ENCODE measurements around the gene ITGA4. TPM values are rescaled to one million over a fixed set of nuclear protein-coding genes. Genes with fewer than 3 reads are reported as not detected.

ITGA4 gene
- total and polyA plus RNA-seq, 4 donors: 0.49 to 23.9 (median 8.8) TPM

DNA sequence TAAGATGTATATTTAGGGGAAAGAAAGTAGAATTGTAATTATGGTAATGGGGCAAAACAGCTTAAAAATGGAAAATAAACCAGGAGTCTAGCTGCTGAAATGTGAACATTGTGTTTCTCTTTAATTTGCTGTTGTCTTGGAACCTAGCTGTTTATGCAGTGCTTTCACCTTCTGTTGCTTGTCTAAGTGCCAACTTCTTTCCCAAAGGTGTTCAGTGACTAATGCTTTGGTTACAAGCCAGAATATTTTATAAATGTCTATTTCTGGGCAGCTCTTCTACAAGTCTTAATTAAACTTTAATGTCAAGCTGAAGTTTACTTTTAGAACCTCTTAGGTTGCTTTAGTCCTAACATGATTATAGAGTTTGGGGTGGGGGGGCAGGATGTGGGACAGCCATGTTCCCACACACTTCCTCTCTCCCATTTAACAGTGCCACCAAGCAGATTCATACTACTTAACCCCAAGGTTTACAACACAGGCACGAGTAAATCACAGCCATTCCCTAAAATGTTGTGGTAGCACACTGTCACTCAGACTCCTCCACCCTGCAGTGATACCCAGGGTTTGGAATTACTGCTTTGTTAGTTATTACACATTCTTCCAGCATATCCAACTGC is 60.6 kb downstream of the ITGA4 start:
- WGBS, 2 donors: 59 to 76% methylated on average over 1 of the region's 1 CpG
- DNase-seq (no peak), ATAC-seq (ENCODE audit: low FRiP score) (no peak)
- H3K4me3 ChIP-seq (ENCODE audit: low read length in 2 of 2): no peak overlapping the region
- no peaks in the 10 kb centered on the region for H3K4me1 ChIP-seq (ENCODE audit: control insufficient read depth in 1 of 2, insufficient read depth in 2 of 2, low read length in 2 of 2)
- intact Hi-C loops (cut with DNase I): no loop called here
- H3K27me3 ChIP-seq (ENCODE audit: control insufficient read depth in 1 of 2, insufficient read depth in 2 of 2, low read length in 1 of 2): no peaks in the 10 kb centered on the region
- H3K36me3 ChIP-seq (ENCODE audit: control insufficient read depth in 1 of 2, insufficient read depth in 2 of 2, low read length in 1 of 2): no peaks in the 10 kb centered on the region
- H3K9me3 ChIP-seq (ENCODE audit: control insufficient read depth, low read length): no peaks in the 10 kb centered on the region
- no peak overlapping the region for H3K27ac ChIP-seq (ENCODE audit: low read depth in 1 of 2, low read length in 2 of 2)

GRCh38 chr2:181520253-181520652 is 63.1 kb downstream of the ITGA4 start:
- H3K27ac ChIP-seq (ENCODE audit: low read depth in 1 of 2, low read length in 2 of 2): no peak overlapping the region
- ATAC-seq (ENCODE audit: low FRiP score) (no peak), DNase-seq (no peak)
- no peaks in the 10 kb centered on the region for H3K27me3 ChIP-seq (ENCODE audit: control insufficient read depth in 1 of 2, insufficient read depth in 2 of 2, low read length in 1 of 2)
- WGBS, 2 donors: 91 to 100% methylated on average over 1 of the region's 1 CpG
- H3K4me3 ChIP-seq (ENCODE audit: low read length in 2 of 2): no peak overlapping the region
- no peaks in the 10 kb centered on the region for H3K9me3 ChIP-seq (ENCODE audit: control insufficient read depth, low read length)
- intact Hi-C loops (cut with DNase I): no loop called here
- H3K4me1 ChIP-seq (ENCODE audit: control insufficient read depth in 1 of 2, insufficient read depth in 2 of 2, low read length in 2 of 2): no peaks in the 10 kb centered on the region
- H3K36me3 ChIP-seq (ENCODE audit: control insufficient read depth in 1 of 2, insufficient read depth in 2 of 2, low read length in 1 of 2): no peaks in the 10 kb centered on the region

DNA sequence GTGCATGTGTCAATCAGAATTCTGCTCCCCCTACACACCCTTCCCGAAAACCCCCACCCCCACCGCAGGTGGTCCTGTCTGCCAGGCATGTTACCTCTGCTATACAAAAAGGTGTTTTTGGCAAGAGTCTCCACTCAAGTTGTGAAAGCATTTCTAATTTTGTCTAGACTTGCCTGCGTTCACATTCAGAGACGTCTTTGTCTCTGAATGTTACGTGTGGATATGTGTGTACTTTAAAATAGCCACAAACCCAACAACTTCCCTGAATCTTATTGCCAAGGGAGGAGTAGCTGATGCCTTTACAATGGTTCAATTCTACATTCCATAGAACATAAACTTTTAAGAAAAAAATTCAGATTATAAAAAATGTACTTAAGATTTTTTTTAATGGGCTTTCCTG is 66.6 kb downstream of the ITGA4 start:
- Histone ChIP-seq H3K27ac (ENCODE audit: low read depth in 1 of 2, low read length in 2 of 2) (no peak overlapping the region), H3K4me1 (ENCODE audit: control insufficient read depth in 1 of 2, insufficient read depth in 2 of 2, low read length in 2 of 2) (no peaks in the 10 kb centered on the region), H3K9me3 (ENCODE audit: control insufficient read depth, low read length) (no peaks in the 10 kb centered on the region), H3K27me3 (ENCODE audit: control insufficient read depth in 1 of 2, insufficient read depth in 2 of 2, low read length in 1 of 2) (no peaks in the 10 kb centered on the region), H3K4me3 (ENCODE audit: low read length in 2 of 2) (no peak overlapping the region), H3K36me3 (ENCODE audit: control insufficient read depth in 1 of 2, insufficient read depth in 2 of 2, low read length in 1 of 2) (no peaks in the 10 kb centered on the region)
- 68 to 74% methylated on average over 5 of the region's 5 CpGs for WGBS, 2 donors
- DNase-seq: no peak
- intact Hi-C loops (cut with DNase I): no loop called here
- no peak for ATAC-seq (ENCODE audit: low FRiP score)

DNA sequence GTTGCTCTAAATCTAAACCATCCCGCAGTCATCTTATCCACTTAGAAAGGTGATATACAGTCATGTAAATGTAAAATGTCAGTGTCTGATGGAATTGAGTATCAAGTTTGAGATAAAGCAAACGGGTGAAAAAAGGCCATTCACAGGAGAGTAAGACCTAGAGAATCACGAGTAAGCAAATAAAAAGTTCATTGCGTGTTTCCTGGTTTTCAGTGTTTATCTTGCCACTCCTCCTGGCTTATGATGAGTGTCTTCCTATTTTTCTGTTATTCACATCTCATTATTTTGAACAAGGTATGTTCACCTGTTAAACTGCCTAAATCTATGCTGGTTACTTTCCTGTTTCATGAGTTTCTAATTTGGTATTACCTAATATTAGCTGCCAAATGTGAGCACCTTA is 68.8 kb downstream of the ITGA4 start:
- no peaks in the 10 kb centered on the region for H3K27me3 ChIP-seq (ENCODE audit: control insufficient read depth in 1 of 2, insufficient read depth in 2 of 2, low read length in 1 of 2)
- no peaks in the 10 kb centered on the region for H3K9me3 ChIP-seq (ENCODE audit: control insufficient read depth, low read length)
- WGBS, 2 donors: 84 to 92% methylated on average over 4 of the region's 4 CpGs
- no peak overlapping the region for H3K27ac ChIP-seq (ENCODE audit: low read depth in 1 of 2, low read length in 2 of 2)
- intact Hi-C loops (cut with DNase I): no loop called here
- no peaks in the 10 kb centered on the region for H3K4me1 ChIP-seq (ENCODE audit: control insufficient read depth in 1 of 2, insufficient read depth in 2 of 2, low read length in 2 of 2)
- ATAC-seq (ENCODE audit: low FRiP score): no peak
- no peaks in the 10 kb centered on the region for H3K36me3 ChIP-seq (ENCODE audit: control insufficient read depth in 1 of 2, insufficient read depth in 2 of 2, low read length in 1 of 2)
- H3K4me3 ChIP-seq (ENCODE audit: low read length in 2 of 2): no peak overlapping the region
- DNase-seq: no peak

DNA sequence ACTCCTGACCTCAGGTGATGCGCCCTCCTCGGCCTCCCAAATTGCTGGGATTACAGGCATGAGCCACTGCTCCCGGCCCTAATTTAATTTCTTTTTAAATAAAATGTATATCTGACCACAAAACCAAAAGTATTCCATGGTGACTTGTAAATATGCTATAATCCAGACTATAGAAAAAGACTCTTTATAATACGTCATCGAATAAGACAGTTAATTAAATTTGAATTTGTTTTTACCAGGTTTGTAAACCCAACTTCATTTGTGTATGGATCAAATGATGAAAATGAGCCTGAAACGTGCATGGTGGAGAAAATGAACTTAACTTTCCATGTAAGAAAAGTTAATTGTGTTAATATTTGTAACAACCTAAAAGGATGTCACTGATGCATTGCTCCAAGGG is 69.9 kb downstream of the ITGA4 start:
- Histone ChIP-seq H3K9me3 (ENCODE audit: control insufficient read depth, low read length) (no peaks in the 10 kb centered on the region), H3K4me1 (ENCODE audit: control insufficient read depth in 1 of 2, insufficient read depth in 2 of 2, low read length in 2 of 2) (no peaks in the 10 kb centered on the region), H3K4me3 (ENCODE audit: low read length in 2 of 2) (no peak overlapping the region), H3K27me3 (ENCODE audit: control insufficient read depth in 1 of 2, insufficient read depth in 2 of 2, low read length in 1 of 2) (no peaks in the 10 kb centered on the region), H3K36me3 (ENCODE audit: control insufficient read depth in 1 of 2, insufficient read depth in 2 of 2, low read length in 1 of 2) (no peaks in the 10 kb centered on the region), H3K27ac (ENCODE audit: low read depth in 1 of 2, low read length in 2 of 2) (no peak overlapping the region)
- ATAC-seq (ENCODE audit: low FRiP score): no peak
- WGBS, 2 donors: 91 to 93% methylated on average over 6 of the region's 6 CpGs
- no peak for DNase-seq
- intact Hi-C loops (cut with DNase I): no loop called here

- Histone ChIP-seq H3K4me1 (ENCODE audit: control insufficient read depth in 1 of 2, insufficient read depth in 2 of 2, low read length in 2 of 2) (no peaks in the 10 kb centered on the region), H3K4me3 (ENCODE audit: low read length in 2 of 2) (no peak overlapping the region), H3K27ac (ENCODE audit: low read depth in 1 of 2, low read length in 2 of 2) (no peak overlapping the region), H3K9me3 (ENCODE audit: control insufficient read depth, low read length) (no peaks in the 10 kb centered on the region), H3K36me3 (ENCODE audit: control insufficient read depth in 1 of 2, insufficient read depth in 2 of 2, low read length in 1 of 2) (no peaks in the 10 kb centered on the region), H3K27me3 (ENCODE audit: control insufficient read depth in 1 of 2, insufficient read depth in 2 of 2, low read length in 1 of 2) (no peaks in the 10 kb centered on the region)
- intact Hi-C loops (cut with DNase I): no loop called here
- 90 to 97% methylated on average over 1 of the region's 1 CpG for WGBS, 2 donors
- ATAC-seq (ENCODE audit: low FRiP score) (no peak), DNase-seq (no peak)
These were observed 71.3 kb downstream of the ITGA4 start for GRCh38 chr2:181528441-181528840.

DNA sequence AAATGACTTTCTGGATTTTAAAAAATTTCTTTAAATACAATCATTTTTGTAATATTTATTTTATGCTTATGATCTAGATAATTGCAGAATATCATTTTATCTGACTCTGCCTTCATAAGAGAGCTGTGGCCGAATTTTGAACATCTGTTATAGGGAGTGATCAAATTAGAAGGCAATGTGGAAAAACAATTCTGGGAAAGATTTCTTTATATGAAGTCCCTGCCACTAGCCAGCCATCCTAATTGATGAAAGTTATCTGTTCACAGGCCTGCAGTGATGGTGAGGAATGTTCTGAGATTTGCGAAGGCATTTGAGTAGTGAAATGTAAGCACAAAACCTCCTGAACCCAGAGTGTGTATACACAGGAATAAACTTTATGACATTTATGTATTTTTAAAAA is 79.5 kb downstream of the ITGA4 start:
- H3K27ac ChIP-seq (ENCODE audit: low read depth in 1 of 2, low read length in 2 of 2): no peak overlapping the region
- intact Hi-C loops (cut with DNase I): no loop called here

GRCh38 chr2:181540421-181540820 is 83.2 kb downstream of the ITGA4 start:
- WGBS, 2 donors: 69 to 91% methylated on average over 4 of the region's 4 CpGs
- no peaks in the 10 kb centered on the region for H3K4me1 ChIP-seq (ENCODE audit: control insufficient read depth in 1 of 2, insufficient read depth in 2 of 2, low read length in 2 of 2)
- H3K36me3 ChIP-seq (ENCODE audit: control insufficient read depth in 1 of 2, insufficient read depth in 2 of 2, low read length in 1 of 2): no peaks in the 10 kb centered on the region
- intact Hi-C loops (cut with DNase I): no loop called here
- ATAC-seq (ENCODE audit: low FRiP score) (no peak), DNase-seq (no peak)
- H3K27me3 ChIP-seq (ENCODE audit: control insufficient read depth in 1 of 2, insufficient read depth in 2 of 2, low read length in 1 of 2): no peaks in the 10 kb centered on the region
- no peaks in the 10 kb centered on the region for H3K9me3 ChIP-seq (ENCODE audit: control insufficient read depth, low read length)
- H3K4me3 ChIP-seq (ENCODE audit: low read length in 2 of 2): no peak overlapping the region
- no peak overlapping the region for H3K27ac ChIP-seq (ENCODE audit: low read depth in 1 of 2, low read length in 2 of 2)

More for the DNA sequence above, 79.5 kb downstream of the ITGA4 start:
- Histone ChIP-seq H3K27me3 (ENCODE audit: control insufficient read depth in 1 of 2, insufficient read depth in 2 of 2, low read length in 1 of 2) (no peaks in the 10 kb centered on the region), H3K4me1 (ENCODE audit: control insufficient read depth in 1 of 2, insufficient read depth in 2 of 2, low read length in 2 of 2) (no peaks in the 10 kb centered on the region), H3K9me3 (ENCODE audit: control insufficient read depth, low read length) (no peaks in the 10 kb centered on the region), H3K36me3 (ENCODE audit: control insufficient read depth in 1 of 2, insufficient read depth in 2 of 2, low read length in 1 of 2) (no peaks in the 10 kb centered on the region), H3K4me3 (ENCODE audit: low read length in 2 of 2) (no peak overlapping the region)
- DNase-seq (no peak), ATAC-seq (ENCODE audit: low FRiP score) (no peak)
- WGBS, 2 donors: 85 to 89% methylated on average over 2 of the region's 2 CpGs

DNA sequence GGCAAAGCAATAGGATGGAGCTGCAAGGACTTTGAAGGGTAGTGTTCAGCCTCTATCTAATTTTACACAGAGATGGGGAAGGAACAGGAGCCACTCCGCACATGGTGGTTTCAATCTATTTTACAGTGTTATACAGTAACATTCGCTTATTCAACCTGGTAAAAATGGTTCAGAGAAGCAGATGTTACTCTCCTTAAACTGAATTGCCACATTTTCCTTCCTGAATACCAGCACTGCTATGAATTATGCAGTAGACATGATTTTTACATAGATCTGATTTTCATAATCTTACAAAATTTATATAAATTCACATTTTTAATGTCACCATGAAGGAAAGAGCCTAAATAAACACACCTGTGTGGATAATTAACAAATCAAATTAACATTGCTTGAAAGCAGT is 85.0 kb downstream of the ITGA4 start:
- Histone ChIP-seq H3K36me3 (ENCODE audit: control insufficient read depth in 1 of 2, insufficient read depth in 2 of 2, low read length in 1 of 2) (no peaks in the 10 kb centered on the region), H3K27ac (ENCODE audit: low read depth in 1 of 2, low read length in 2 of 2) (no peak overlapping the region), H3K4me3 (ENCODE audit: low read length in 2 of 2) (no peak overlapping the region), H3K4me1 (ENCODE audit: control insufficient read depth in 1 of 2, insufficient read depth in 2 of 2, low read length in 2 of 2) (no peaks in the 10 kb centered on the region), H3K9me3 (ENCODE audit: control insufficient read depth, low read length) (no peaks in the 10 kb centered on the region), H3K27me3 (ENCODE audit: control insufficient read depth in 1 of 2, insufficient read depth in 2 of 2, low read length in 1 of 2) (no peaks in the 10 kb centered on the region)
- no peak for DNase-seq
- intact Hi-C loops (cut with DNase I): no loop called here
- 92 to 93% methylated on average over 2 of the region's 2 CpGs for WGBS, 2 donors
- ATAC-seq (ENCODE audit: low FRiP score): no peak
